Tibial nerve (tissue), 3 donors: ENCODE results near the gene COL1A2.

ENCODE experiments used
- POLR2A ChIP-seq, 2 donors: fragments of 450-650 bp; IDR thresholded peaks; one replicate each; pipeline ENCODE4 v1.6.1; 2017; ENCODE audit warnings: antibody characterized with exemption in 2 of 2, mild to moderate bottlenecking in 2 of 2, moderate library complexity in 2 of 2
- TF ChIP-seq, protein P1 (sequence below), 5 experiments: fragments of 200-600 bp in 3 of 5; fragments of 450-650 bp in 2 of 5; sonication (generic) in 3 of 5; IDR thresholded peaks; one replicate each; pipeline ENCODE4 v1.5.1; 2016 to 2019; ENCODE audit warnings: antibody characterized with exemption in 5 of 5, mild to moderate bottlenecking in 3 of 5, moderate library complexity in 2 of 5

DNA sequence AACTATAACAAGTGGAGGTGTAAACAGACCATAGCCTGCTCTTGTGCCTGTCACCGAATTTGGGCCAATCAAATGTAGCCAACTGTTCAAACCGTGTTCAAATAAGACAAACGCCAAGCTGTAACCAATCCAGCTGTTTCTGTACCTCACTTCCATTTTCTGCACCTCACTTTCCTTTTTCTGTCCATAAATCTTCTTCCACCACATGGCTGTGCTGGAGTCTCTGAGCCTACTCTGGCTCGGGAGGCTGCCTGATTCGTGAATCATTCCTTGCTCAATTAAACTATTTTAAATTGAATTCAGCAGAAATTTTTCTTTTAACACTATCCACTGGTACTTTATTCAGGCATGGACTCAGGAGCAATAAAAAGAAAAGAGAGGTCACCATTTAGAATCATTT lies 29.9 kb upstream of the COL1A2 start:
- no peak for TF ChIP-seq POLR2A (IDR thresholded peaks at IDR 0.05)
- TF ChIP-seq, protein P1, sequence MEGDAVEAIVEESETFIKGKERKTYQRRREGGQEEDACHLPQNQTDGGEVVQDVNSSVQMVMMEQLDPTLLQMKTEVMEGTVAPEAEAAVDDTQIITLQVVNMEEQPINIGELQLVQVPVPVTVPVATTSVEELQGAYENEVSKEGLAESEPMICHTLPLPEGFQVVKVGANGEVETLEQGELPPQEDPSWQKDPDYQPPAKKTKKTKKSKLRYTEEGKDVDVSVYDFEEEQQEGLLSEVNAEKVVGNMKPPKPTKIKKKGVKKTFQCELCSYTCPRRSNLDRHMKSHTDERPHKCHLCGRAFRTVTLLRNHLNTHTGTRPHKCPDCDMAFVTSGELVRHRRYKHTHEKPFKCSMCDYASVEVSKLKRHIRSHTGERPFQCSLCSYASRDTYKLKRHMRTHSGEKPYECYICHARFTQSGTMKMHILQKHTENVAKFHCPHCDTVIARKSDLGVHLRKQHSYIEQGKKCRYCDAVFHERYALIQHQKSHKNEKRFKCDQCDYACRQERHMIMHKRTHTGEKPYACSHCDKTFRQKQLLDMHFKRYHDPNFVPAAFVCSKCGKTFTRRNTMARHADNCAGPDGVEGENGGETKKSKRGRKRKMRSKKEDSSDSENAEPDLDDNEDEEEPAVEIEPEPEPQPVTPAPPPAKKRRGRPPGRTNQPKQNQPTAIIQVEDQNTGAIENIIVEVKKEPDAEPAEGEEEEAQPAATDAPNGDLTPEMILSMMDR (IDR thresholded peaks at IDR 0.05): no peak
